IPS DF 6.9 (cell line): ENCODE measurements around the gene GFER.

Source experiments
- DNase-seq: peaks from one replicate; pipeline ENCODE4 v3.0.0-alpha.2; 2013; ENCODE audit warnings: low read depth, low spot score
- H3K27ac ChIP-seq: one replicate; pipeline ENCODE4 v1.5.1; 2013; ENCODE audit warnings: low read length, control low read depth
- H3K27me3 ChIP-seq: 2 replicates; pipeline ENCODE4 v1.6.1; 2013; ENCODE audit warnings: mild to moderate bottlenecking, low read length; ENCODE audit not compliant: control insufficient read depth, insufficient read depth
- H3K36me3 ChIP-seq: 2 replicates; pipeline ENCODE4 v1.6.1; 2013; ENCODE audit warnings: low read length; ENCODE audit not compliant: control insufficient read depth, insufficient read depth
- H3K4me1 ChIP-seq: 2 replicates; pipeline ENCODE4 v1.6.1; 2013; ENCODE audit warnings: low read length; ENCODE audit not compliant: control insufficient read depth, insufficient read depth
- H3K4me3 ChIP-seq: 2 replicates; pipeline ENCODE4 v1.5.1; 2013; ENCODE audit warnings: mild to moderate bottlenecking, low read length
- H3K9me3 ChIP-seq: 2 replicates; pipeline ENCODE4 v1.6.1; 2013; ENCODE audit warnings: low read length, inconsistent platforms; ENCODE audit not compliant: control insufficient read depth, insufficient read depth
- WGBS: extraction: QIAGEN DNeasy Blood & Tissue Kit; methylation state at CpG from one replicate; pipeline ENCODE4 v1.1.7; 2013; ENCODE audit warnings: mixed read lengths, missing lambda C conversion rate; ENCODE audit not compliant: insufficient read length, insufficient coverage; 5-methylcytosine and 5-hydroxymethylcytosine counted together

GFER gene

GRCh38 chr16:2019921-2020831 is 36.2 kb downstream of the GFER start:
- no CpG with 5 or more reads among the region's 96 CpGs for WGBS

GRCh38 chr16:2022723-2023091 is 38.7 kb downstream of the GFER start:
- Histone ChIP-seq H3K4me3 (peak overlapping the region; percentile 2; the same call in 1 of the 2 replicates), H3K4me1 (peaks cover 3% of the 10 kb centered on the region; the same call in 1 of the 2 replicates), H3K36me3 (no peaks in the 10 kb centered on the region), H3K9me3 (no peaks in the 10 kb centered on the region), H3K27ac (no peak overlapping the region), H3K27me3 (peaks cover 20% of the 10 kb centered on the region)
- DNase-seq, result no peak
- no CpG with 5 or more reads among the region's 14 CpGs for WGBS

More at GRCh38 chr16:2019921-2020831, 36.2 kb downstream of the GFER start:
- H3K36me3 ChIP-seq, result no peaks in the 10 kb centered on the region
- H3K27me3 ChIP-seq, result peaks cover 17% of the 10 kb centered on the region
- H3K9me3 ChIP-seq, result no peaks in the 10 kb centered on the region
- no peaks in the 10 kb centered on the region for H3K4me1 ChIP-seq
- peak overlapping the region; percentile 33; the same call in 1 of the 2 replicates for H3K4me3 ChIP-seq
- H3K27ac ChIP-seq, result no peak overlapping the region
- DNase-seq, result no peak

- WGBS, result no CpG with 5 or more reads among the region's 53 CpGs
- H3K36me3 ChIP-seq, result no peaks in the 10 kb centered on the region
- peak; percentile 91 for DNase-seq
- no peaks in the 10 kb centered on the region for H3K9me3 ChIP-seq
- H3K27me3 ChIP-seq, result peaks cover 20% of the 10 kb centered on the region
- peak overlapping the region; percentile 41; the same call in 1 of the 2 replicates for H3K4me3 ChIP-seq
- H3K4me1 ChIP-seq, result peaks cover 3% of the 10 kb centered on the region; the same call in 1 of the 2 replicates
- H3K27ac ChIP-seq, result no peak overlapping the region
Measured at GRCh38 chr16:2023092-2024031, 39.4 kb downstream of the GFER start.

- no CpG with 5 or more reads among the region's 12 CpGs for WGBS
- no peak overlapping the region for H3K27ac ChIP-seq
- H3K4me3 ChIP-seq, result no peak overlapping the region
- no peak for DNase-seq
- no peaks in the 10 kb centered on the region for H3K36me3 ChIP-seq
- peaks cover 3% of the 10 kb centered on the region; the same call in 1 of the 2 replicates for H3K4me1 ChIP-seq
- peaks cover 18% of the 10 kb centered on the region for H3K27me3 ChIP-seq
- no peaks in the 10 kb centered on the region for H3K9me3 ChIP-seq
Measured at GRCh38 chr16:2024032-2024420, 40.0 kb downstream of the GFER start.

DNA sequence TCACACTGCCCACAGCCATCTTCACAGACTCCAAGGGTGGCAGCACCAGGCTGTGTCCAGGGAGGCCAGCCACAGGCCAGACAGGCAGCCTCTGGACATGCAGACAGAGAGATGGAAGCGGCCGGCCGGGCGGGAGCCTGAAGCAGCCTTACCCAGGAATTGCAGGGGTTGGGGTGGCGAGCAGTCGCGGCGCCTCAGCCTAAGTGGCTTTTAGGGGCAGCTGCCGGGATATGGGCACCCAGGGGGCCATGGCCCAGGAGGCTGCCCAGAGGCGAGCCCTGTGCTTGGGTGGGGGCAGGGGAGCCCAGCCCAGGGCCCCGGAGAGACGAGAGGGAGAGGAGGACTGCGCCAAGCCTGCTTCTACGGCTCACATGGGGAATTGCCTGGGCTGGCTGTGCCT is 41.3 kb downstream of the GFER start:
- Histone ChIP-seq H3K4me3 (no peak overlapping the region), H3K9me3 (no peaks in the 10 kb centered on the region), H3K27ac (no peak overlapping the region), H3K4me1 (peaks cover 5% of the 10 kb centered on the region), H3K27me3 (peaks cover 9% of the 10 kb centered on the region), H3K36me3 (no peaks in the 10 kb centered on the region)
- WGBS, result no CpG with 5 or more reads among the region's 14 CpGs
- DNase-seq, result no peak

DNA sequence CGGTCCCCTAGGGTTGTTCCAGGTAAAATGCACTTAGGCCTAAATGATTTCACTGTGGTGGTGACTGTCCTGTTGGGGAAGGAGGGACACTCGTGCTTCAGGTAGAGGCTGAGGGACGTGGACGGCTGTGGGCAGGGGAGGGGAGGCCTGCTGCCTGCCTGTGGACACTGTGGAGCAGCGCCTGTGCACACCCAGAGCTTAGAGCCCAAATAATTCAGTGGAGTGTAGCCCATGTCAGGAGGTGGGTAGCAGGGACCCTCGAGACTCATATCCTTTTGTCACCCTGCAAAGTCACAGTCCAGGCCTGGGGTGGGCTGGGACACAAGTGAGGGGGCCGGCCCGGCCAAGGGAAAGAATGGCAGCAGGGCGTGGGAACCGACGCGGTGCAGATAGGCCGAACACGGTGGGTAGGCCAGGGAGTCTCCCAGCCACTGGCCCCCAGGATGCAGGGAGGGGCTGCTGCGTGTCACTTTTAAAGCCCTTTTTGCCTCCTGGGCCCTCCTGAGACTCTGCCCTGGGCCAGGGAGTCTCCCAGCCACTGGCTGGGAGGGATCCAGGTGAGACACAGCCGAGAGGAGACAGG is 42.0 kb downstream of the GFER start:
- Histone ChIP-seq H3K9me3 (no peaks in the 10 kb centered on the region), H3K27ac (no peak overlapping the region), H3K4me3 (no peak overlapping the region), H3K4me1 (peaks cover 5% of the 10 kb centered on the region), H3K36me3 (no peaks in the 10 kb centered on the region), H3K27me3 (peaks cover 5% of the 10 kb centered on the region; the same call in 1 of the 2 replicates)
- WGBS, result no CpG with 5 or more reads among the region's 16 CpGs
- no peak for DNase-seq

DNA sequence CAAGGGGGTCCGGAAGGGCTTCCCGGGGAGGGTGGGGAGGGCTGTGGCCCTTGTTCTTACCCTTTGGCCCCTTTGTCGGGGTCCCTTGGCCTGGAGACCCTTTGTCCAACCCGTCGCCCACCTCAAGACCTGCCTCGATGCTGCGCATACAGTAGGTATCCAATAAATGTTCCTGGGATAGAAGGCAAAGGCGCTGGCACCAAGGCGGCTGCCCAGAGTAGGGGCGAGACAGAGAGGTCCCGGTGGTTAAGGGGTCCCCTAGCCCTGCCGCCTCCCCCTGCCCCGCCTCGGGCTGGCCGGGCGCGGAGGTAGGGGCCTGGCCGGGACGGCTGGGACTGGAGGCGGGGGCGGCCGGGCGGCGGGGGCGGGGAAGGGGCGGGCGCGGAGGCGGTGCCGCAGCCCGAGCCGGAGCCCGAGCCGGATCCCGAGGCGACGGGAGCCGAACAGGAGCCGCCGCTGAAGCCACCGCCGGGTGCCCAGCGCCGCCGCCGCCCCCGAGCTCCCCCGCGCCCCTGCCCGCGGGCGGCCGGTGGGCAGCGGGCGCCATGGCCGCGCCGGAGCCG is 42.5 kb downstream of the GFER start, which contains the start of gene NHERF2:
TSS of gene NHERF2 (plus strand) at position 442 of the 563 bp plus-strand sequence. CDS start at position 546, 104 bp downstream.
- no peaks in the 10 kb centered on the region for H3K9me3 ChIP-seq
- H3K4me3 ChIP-seq, result peak within 1 kb of the TSS; percentile 48; the same call in 1 of the 2 replicates
- no peak for DNase-seq
- no peak within 1 kb of the TSS for H3K27ac ChIP-seq
- H3K27me3 ChIP-seq, result peaks cover 3% of the 10 kb centered on the region; the same call in 1 of the 2 replicates
- no peaks in the 10 kb centered on the region for H3K36me3 ChIP-seq
- WGBS, result no CpG with 5 or more reads among the region's 59 CpGs
- H3K4me1 ChIP-seq, result peaks cover 5% of the 10 kb centered on the region

- Histone ChIP-seq H3K27ac (no peak overlapping the region), H3K9me3 (no peaks in the 10 kb centered on the region), H3K4me3 (peak overlapping the region; percentile 48; the same call in 1 of the 2 replicates), H3K36me3 (no peaks in the 10 kb centered on the region), H3K4me1 (peaks cover 5% of the 10 kb centered on the region), H3K27me3 (peaks cover 3% of the 10 kb centered on the region; the same call in 1 of the 2 replicates)
- no CpG with 5 or more reads among the region's 76 CpGs for WGBS
- no peak for DNase-seq
Measured at GRCh38 chr16:2027024-2028010, 43.3 kb downstream of the GFER start.

- Histone ChIP-seq H3K4me1 (peaks cover 5% of the 10 kb centered on the region), H3K27me3 (peaks cover 3% of the 10 kb centered on the region; the same call in 1 of the 2 replicates), H3K9me3 (no peaks in the 10 kb centered on the region), H3K27ac (no peak overlapping the region), H3K4me3 (no peak overlapping the region), H3K36me3 (no peaks in the 10 kb centered on the region)
- no CpG with 5 or more reads among the region's 3 CpGs for WGBS
- no peak for DNase-seq
Measured at GRCh38 chr16:2028146-2028545, 44.2 kb downstream of the GFER start.
